Mucosa of rectum (tissue), 2 donors: ENCODE measurements around the gene KCNK18.
A peak's percentile ranks its signal among the peaks of the same experiment; 100 is the strongest.
"Not testable (repeated sequence)": the region's sequence is repeated elsewhere in the genome, so short reads cannot be mapped to it uniquely, and the experiment has no call there.

Source experiments
- H3K27ac ChIP-seq, 2 donors: one replicate each; pipeline ENCODE4 v1.7.0; 2013; ENCODE audit warnings: inconsistent platforms in 2 of 2, low read depth in 2 of 2, low read length in 2 of 2
- H3K27me3 ChIP-seq, 2 donors: one replicate each; pipeline ENCODE4 v1.7.0; 2013; ENCODE audit warnings: low read length in 2 of 2; ENCODE audit not compliant: control insufficient read depth in 2 of 2, insufficient read depth in 2 of 2
- H3K36me3 ChIP-seq, 2 donors: one replicate each; pipeline ENCODE4 v1.7.0; 2013; ENCODE audit warnings: low read length in 2 of 2; ENCODE audit not compliant: control insufficient read depth in 2 of 2, insufficient read depth in 2 of 2
- H3K4me1 ChIP-seq, 2 donors: one replicate each; pipeline ENCODE4 v1.7.0; 2013; ENCODE audit warnings: low read length in 2 of 2, mild to moderate bottlenecking in 1 of 2; ENCODE audit not compliant: control insufficient read depth in 2 of 2, insufficient read depth in 2 of 2
- H3K4me3 ChIP-seq, 2 donors: one replicate each; pipeline ENCODE4 v1.7.0; 2013; ENCODE audit warnings: low read length in 2 of 2
- H3K9ac ChIP-seq, 2 donors: one replicate each; pipeline ENCODE4 v1.7.0; 2013; ENCODE audit warnings: low read length in 2 of 2, low read depth in 1 of 2, mild to moderate bottlenecking in 1 of 2
- H3K9me3 ChIP-seq, 2 donors: one replicate each; pipeline ENCODE4 v1.7.0; 2013; ENCODE audit warnings: low read length in 2 of 2; ENCODE audit not compliant: control insufficient read depth in 2 of 2
- donor health status: healthy.
- donor health status: Normal muscosa, but diverticular disease.

Gene KCNK18

GRCh38 chr10:117230107-117230506 is 32.8 kb downstream of the KCNK18 start:
- H3K27me3 ChIP-seq, H3K4me3 ChIP-seq, H3K4me1 ChIP-seq: not testable (repeated sequence)

GRCh38 chr10:117237401-117237991 is 40.2 kb downstream of the KCNK18 start:
- Histone ChIP-seq H3K27ac (no peak overlapping the region), H3K36me3 (no peaks in the 10 kb centered on the region), H3K9me3 (no peaks in the 10 kb centered on the region), H3K4me1 (no peaks in the 10 kb centered on the region), H3K4me3 (no peak overlapping the region), H3K9ac (no peak overlapping the region), H3K27me3 (peaks cover 22 to 24% of the 10 kb centered on the region in 2 donors)

More at GRCh38 chr10:117230107-117230506, 32.8 kb downstream of the KCNK18 start:
- not testable (repeated sequence) for H3K36me3 ChIP-seq, H3K9me3 ChIP-seq, H3K27ac ChIP-seq, H3K9ac ChIP-seq

GRCh38 chr10:117239051-117239450 is 41.8 kb downstream of the KCNK18 start:
- H3K27me3 ChIP-seq, result peaks cover 18 to 22% of the 10 kb centered on the region in 2 donors
- H3K9me3 ChIP-seq, result no peaks in the 10 kb centered on the region
- no peaks in the 10 kb centered on the region for H3K4me1 ChIP-seq
- H3K4me3 ChIP-seq, result no peak overlapping the region
- no peak overlapping the region for H3K27ac ChIP-seq
- no peak overlapping the region for H3K9ac ChIP-seq
- no peaks in the 10 kb centered on the region for H3K36me3 ChIP-seq

GRCh38 chr10:117239721-117240620 is 42.7 kb downstream of the KCNK18 start:
- Histone ChIP-seq H3K4me1 (no peaks in the 10 kb centered on the region), H3K36me3 (no peaks in the 10 kb centered on the region), H3K27ac (no peak overlapping the region), H3K27me3 (peaks cover 18 to 22% of the 10 kb centered on the region in 2 donors), H3K9me3 (no peaks in the 10 kb centered on the region), H3K4me3 (no peak overlapping the region), H3K9ac (no peak overlapping the region)

GRCh38 chr10:117240621-117241529 is 43.6 kb downstream of the KCNK18 start, which contains the start of gene SLC18A2:
SLC18A2 (plus strand) TSS chr10:117241114; CDS start chr10:117241694, 580 bp downstream.
- peak within 1 kb of the TSS in 1 of 2 donors; percentile 22 for H3K27ac ChIP-seq
- H3K4me3 ChIP-seq, result no peak within 1 kb of the TSS
- H3K36me3 ChIP-seq, result no peaks in the 10 kb centered on the region
- no peak within 1 kb of the TSS for H3K9ac ChIP-seq
- H3K27me3 ChIP-seq, result peaks cover 18 to 22% of the 10 kb centered on the region in 2 donors
- H3K4me1 ChIP-seq, result no peaks in the 10 kb centered on the region
- no peaks in the 10 kb centered on the region for H3K9me3 ChIP-seq

GRCh38 chr10:117241541-117242462 is 44.5 kb downstream of the KCNK18 start:
- Histone ChIP-seq H3K4me1 (no peaks in the 10 kb centered on the region), H3K9ac (no peak overlapping the region), H3K27me3 (peaks cover 18 to 22% of the 10 kb centered on the region in 2 donors), H3K9me3 (no peaks in the 10 kb centered on the region), H3K27ac (peak overlapping the region in 1 of 2 donors; percentile 22), H3K4me3 (no peak overlapping the region), H3K36me3 (no peaks in the 10 kb centered on the region)

- Histone ChIP-seq H3K27me3 (peaks cover 18 to 22% of the 10 kb centered on the region in 2 donors), H3K36me3 (no peaks in the 10 kb centered on the region), H3K4me3 (no peak overlapping the region), H3K4me1 (no peaks in the 10 kb centered on the region), H3K9me3 (no peaks in the 10 kb centered on the region), H3K9ac (no peak overlapping the region), H3K27ac (no peak overlapping the region)
These were observed 45.2 kb downstream of the KCNK18 start for GRCh38 chr10:117242463-117242832.

GRCh38 chr10:117246997-117247671 is 49.8 kb downstream of the KCNK18 start:
- H3K9me3 ChIP-seq, result no peaks in the 10 kb centered on the region
- H3K36me3 ChIP-seq, result no peaks in the 10 kb centered on the region
- peaks cover under 1 to 3% of the 10 kb centered on the region in 2 donors for H3K27me3 ChIP-seq
- H3K4me1 ChIP-seq, result no peaks in the 10 kb centered on the region
- H3K9ac ChIP-seq, result no peak overlapping the region
- H3K4me3 ChIP-seq, result no peak overlapping the region
- H3K27ac ChIP-seq, result no peak overlapping the region
